Keratinocyte (primary cell): ENCODE data around the gene RBM47.

Experiments
- CTCF ChIP-seq, 3 experiments: IDR thresholded peaks in 1 of 3; conservative IDR thresholded peaks in 1 of 3; optimal IDR thresholded peaks in 1 of 3; 2 replicates in 2 of 3; 3 replicates in 1 of 3; pipeline versions ENCODE3 to v1.5.1; 2011; ENCODE audit warnings: low read length in 3 of 3, mild to moderate bottlenecking in 3 of 3, moderate library complexity in 2 of 3, control low read depth in 1 of 3, inconsistent platforms in 1 of 3; ENCODE audit not compliant: insufficient read depth in 2 of 3; ENCODE audit errors: extremely low read depth in 1 of 3
- EZH2 ChIP-seq: IDR thresholded peaks from one replicate; pipeline ENCODE4 v1.6.1; 2012; ENCODE audit warnings: inconsistent platforms, mild to moderate bottlenecking, low read length, moderate library complexity

GRCh38 chr4:40665842-40666241 is 36.2 kb upstream of the RBM47 start:
- TF ChIP-seq CTCF (optimal IDR thresholded peaks at IDR 0.05 in 1 of 3, IDR thresholded peaks at IDR 0.05 in 1 of 3, conservative IDR thresholded peaks at IDR 0.05 in 1 of 3; ENCODE audit: extremely low read depth in 1 of 3, insufficient read depth in 2 of 3, low read length in 3 of 3) (no peak), EZH2 (no peak)
